Medulla oblongata (tissue), 1 donor: ENCODE measurements around the gene P2RY2.

Experiments
- DNase-seq: peaks from one replicate; pipeline ENCODE4 v3.0.0-alpha.2; 2015; ENCODE audit errors: extremely low spot score

P2RY2 gene

DNA sequence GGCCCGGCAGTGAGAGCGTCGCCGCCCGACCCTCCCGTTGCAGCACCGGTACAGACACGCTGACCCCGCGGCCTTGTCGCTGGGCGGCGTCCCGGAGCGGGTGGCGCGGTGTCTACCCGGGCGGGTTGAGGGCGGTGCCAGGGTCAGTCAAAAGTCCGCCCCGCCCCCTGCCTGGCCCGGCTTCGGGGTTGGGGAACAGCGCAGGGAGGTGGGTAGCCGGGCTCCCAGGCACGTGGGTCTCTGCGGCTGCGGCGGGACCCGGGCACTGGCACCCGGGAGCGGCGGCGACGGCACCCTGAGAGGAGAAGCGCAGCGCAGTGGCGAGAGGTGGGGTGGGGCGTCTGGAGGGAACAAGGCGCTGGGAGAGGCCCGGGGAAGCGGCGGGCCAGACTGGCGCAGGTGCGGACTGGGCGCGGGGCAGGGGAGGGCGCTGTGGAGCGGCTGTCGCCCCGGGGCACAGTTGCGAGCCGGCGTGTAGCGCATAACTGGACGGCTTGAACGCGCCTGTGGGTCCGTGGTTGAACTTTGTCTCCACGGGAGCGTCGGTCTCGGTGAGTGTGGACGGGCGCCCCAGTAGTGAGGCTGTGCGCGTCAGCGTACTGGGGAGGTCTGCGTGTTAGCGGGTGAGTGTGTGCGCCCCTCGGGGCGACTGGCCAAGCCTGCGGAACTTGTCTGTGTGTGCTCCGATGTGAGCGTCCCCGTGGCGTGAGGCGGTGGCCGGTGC lies at the start of gene P2RY2:
Gene P2RY2 (plus strand): TSS at position 176 of the 724 bp plus-strand sequence. CDS start 15,879 bp downstream, outside the sequence.
- peak; percentile 21 for DNase-seq

DNA sequence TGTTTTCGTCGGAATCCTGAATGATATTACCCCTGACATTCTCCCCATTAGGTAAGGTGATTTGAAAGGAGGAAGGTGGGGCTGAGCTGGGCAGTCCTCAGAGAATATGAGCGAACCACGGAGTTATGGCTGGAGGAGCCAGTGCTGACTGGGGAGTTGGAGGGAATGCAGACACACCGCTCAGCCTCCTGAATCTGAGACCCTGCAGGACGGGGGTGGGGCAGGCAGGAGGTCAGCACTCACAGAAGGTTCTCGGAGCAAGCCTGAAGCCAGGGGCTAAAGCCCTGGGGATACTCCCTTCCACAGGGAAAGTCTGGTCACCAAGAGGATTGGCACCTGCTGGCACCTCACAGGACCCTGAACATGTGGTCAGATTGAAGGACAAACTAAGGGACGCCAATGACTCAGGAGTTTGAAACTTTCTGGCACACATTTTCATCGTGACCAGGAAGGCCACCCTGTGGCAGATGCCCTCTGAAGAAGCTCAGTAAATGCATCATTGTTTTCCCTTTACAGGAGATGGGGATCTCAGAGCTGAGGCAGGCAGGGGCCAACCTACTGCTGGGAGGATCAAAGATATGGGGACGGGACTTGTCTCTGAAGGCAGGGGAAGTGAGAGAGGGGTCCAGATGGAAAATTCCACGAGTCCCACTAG lies 49.0 kb upstream of the P2RY2 start:
- no peak for DNase-seq

DNA sequence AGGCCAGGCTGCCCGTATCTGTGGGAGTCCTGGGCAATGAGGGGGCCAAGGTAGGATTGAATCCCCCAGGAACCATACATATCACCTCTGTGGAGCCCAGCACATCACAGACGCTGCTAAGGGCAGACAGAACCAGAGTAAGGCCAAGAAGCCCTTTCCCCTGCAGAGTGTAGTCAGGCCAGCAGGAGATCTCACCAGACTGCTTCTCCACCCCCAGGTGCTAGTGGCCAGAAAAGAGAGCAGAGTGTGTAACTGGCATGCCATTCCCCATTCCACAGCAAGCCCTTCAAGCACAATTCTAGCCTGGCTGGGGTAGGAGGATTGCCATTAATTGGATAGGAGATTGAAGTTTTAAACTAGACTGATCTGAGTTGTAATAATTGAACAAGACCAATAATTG lies 47.9 kb upstream of the P2RY2 start:
- DNase-seq, result no peak

DNA sequence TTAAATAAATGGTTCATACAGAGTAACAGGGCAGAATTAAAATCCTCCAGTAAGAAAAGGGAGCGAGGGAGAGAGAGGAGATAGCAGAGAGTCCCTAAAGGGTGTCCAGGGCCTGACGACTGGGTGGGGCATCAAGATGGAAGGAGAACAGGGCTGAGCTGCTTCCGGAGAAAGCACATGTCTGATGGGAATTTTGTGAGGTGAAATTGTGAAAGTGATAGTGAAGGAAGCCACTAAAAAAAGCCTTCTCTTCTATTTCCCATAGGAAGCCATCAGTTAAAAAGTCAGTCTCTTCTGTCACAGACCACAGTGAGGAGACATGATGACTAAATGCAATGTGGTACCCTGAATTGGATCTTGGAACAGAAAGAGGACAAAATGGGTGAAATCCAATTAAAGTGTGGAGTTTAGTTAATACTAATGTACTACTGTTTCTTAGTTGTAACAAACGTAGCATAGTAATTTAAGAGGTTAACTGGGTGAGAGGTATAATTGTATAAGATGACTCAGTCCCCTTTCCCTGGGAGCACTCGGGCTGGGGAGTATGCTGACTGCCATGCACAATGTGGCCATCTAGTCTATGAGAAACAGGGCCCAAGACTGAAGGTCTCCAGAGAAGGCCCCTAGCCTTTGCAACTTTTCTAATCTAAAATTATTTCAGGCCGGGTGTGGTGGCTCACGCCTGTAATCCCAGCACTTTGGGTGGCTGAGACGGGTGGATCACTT lies 46.5 kb upstream of the P2RY2 start:
- DNase-seq, result no peak

DNA sequence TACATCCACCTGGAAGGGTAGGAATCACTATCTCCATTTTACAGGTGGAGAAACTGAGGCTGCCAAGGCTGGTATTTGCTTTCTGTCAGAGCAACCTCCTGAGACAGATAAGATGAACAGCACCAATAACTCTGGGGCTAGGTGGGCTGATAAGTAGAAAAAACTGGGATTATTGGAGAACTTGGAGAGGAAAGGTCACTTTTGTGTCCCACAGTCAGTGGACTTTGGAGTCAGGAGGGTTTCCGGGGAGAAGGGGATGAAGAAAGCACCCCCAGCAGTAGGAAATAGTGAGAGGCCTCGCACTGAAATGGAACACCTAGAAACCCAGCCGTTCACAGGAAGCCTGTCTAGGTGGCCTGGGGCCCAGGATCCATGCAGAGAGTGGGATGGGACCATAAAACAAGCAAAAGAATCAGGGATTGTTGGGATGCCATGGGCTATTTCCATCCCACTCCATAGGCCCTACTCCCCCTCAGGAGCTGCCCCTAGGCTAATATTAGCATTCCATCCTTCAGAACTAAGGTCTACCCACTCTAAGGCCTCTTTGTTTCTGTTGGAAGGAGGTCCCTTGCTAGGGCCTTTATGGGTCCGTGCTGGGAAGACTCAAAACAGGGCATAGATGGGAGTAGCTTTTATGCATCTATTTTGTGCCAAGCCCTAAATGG lies 45.0 kb upstream of the P2RY2 start:
- DNase-seq, result no peak

DNA sequence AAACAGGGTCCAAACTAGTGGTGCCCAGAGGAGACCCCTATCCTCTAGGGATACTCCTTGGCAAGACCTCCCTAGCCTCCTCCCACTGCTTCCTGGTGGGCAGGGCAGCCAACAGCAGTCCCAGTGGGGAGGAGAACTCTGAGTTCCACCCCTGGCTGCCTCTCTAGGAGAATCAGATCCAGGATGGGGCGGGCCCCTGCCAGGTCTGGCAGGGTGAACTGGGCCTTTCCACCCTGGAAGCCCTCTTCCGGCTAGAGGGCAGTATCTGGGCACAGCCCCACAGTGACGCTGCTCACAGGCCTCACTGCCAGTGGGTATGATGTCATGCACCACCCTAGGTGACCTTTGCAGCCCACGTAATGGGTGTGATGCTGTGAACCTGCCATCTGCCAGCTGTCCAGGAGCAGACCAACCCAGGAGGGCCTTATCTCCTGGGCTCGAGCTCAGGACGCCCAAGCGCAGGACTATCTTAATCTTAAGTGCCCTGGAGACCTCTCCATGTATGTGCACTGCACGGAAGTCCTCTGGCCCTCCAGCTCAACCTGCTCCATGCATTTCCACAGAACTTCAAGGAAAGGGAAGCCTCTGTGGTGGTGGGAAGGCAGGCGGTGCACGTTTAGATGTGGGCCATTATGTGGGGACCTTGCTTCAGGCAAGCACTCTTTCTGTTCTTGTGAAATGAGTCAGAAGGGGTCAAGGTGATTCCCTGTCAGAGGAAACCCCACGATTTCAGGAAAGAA lies 44.2 kb upstream of the P2RY2 start:
- no peak for DNase-seq

DNA sequence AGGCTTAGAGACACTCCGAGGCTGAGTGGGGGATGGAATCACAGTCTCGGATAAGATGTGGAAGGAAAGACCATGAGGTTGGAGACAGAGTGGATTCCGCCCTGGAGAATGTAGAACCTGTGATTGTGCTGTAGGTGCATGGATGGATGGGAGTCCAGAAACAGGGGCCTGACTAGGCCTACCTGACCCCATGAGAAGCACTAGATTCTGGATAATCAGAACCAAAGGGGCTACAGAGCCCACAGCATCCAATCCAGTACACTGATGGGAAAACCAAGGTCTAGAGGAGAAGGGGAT lies 43.6 kb upstream of the P2RY2 start:
- no peak for DNase-seq

DNA sequence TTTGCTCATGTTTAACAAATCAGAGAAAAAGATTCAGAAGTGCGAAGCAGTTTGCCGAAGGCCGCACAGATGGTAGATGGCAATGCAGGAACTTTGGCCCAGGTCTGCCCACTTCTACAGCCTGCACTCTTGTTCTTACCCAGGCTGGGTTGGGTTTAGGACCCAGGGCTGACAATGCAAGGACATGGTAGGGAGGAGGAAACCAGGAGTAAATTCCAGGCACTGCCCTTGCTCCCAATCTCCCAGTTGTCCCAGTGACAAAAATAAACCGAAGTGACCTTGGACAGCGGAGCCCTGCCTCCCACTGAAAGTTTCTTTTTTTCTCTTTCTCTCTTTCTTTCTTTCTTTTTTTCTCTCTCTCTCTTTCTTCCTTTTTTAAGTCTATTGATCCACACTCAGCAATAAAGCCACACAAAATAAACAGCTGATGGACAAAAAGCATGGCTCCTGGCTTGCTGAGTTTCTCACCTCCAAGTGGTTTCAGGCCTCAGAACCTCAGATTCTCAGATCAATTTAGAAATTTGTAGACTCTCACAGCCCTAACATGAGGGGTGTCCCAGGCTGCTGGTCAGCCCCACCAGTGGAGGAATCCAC lies 42.4 kb upstream of the P2RY2 start:
- DNase-seq, result no peak

DNA sequence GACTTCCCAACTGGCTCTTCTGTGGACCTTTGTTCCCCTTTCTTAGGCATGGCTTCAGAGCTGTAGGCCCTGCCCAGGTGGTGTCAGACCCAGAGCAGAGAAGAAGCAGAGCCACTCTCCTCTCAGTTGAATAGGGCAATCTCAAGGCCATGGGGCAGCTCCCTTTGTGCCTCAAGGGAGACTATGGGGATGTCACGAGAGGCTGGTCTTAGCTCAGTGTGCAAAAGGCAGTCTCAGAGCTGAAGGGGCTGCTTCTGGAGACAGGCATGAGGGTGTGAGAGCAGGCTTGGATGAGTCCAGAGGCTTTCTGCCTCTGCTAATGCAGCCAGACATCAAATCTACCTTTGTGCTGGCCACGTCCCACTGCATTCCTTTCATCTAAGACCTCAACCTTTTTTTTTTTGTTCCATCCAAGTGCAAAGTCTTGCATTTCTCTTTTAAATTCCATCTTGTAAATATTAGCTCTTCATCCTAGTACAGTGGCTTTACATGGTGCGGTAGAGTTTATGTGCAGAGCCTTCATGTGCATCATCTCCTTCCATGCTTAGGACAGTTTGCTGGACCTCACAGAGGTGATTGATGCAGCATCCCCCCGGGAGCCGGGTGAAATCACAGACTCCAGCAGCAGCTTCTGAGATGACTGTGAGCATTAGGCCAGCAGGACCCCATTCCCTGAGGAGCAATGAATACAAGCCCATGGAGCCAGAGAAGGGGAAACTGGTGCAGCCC lies 41.8 kb upstream of the P2RY2 start:
- DNase-seq, result no peak

DNA sequence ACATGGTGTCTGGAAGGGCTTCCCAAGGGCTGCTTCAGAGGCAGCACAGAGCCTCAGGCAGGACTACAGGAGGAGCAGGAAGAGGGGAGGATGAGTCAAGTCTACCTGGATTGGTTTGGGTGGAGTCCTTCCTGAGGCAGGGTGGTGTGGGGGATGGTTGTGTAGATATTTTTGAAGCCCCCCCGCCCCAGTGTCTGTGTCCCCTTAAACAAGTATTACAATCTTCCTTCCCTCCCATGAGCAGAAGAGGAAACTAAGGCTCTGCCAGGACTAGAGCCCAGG lies 41.3 kb upstream of the P2RY2 start:
- no peak for DNase-seq

DNA sequence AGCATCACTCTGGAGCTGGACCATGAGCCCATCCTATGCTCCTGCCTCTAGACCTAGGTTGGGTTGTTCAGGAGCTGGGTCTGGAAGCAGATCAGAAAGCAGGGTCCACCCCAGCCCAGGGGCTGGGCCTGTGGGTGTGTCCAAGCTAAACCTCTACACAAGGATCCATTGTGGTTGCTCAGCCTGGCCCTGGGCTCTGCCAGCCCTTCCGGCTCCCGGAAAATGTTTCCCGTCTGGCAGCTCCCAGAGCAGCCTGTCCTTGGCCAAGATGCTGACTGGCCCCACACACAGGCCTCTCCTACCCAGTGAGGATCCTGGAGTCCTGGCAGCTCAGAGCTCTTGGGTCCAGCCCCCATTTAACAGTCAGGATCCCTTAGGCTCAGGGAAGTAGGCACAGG lies 40.7 kb upstream of the P2RY2 start:
- peak; percentile 28 for DNase-seq

DNA sequence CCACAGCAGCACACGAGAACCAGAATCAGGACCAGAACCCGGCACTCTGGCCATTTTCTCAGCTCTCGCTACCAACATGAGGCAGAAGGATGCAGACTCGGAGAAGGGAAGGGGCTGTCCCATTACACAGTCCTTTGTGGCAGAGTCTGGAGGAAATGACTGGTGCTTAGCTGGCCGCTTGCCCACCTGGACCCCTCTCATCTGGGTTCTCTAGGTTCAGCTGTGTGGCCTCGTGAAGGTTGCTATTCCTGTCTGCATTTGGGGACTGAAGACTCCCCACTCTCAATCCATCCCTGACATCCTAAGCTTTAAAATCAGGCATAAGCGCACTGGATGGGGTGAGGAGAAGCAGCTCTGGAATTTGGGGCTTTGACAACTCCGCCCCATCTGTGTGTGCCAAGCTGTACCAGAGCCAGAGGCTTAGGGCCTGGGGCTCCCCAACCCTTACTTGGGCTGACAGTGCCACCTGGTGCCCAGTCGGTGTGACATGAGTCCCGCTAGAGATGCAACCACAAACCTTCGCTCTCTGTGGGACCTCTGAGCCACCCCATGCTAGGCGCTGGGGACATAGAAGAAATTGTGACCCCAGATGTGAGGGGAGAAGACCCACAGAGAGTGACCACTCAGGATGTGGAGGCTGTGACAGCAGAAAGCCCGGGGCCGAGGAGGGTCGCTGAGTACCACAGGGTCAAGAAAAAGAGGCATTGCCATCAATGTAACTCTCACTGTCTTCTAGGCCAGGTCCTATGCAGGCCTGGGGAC lies 40.1 kb upstream of the P2RY2 start:
- peak; percentile 92 for DNase-seq

DNA sequence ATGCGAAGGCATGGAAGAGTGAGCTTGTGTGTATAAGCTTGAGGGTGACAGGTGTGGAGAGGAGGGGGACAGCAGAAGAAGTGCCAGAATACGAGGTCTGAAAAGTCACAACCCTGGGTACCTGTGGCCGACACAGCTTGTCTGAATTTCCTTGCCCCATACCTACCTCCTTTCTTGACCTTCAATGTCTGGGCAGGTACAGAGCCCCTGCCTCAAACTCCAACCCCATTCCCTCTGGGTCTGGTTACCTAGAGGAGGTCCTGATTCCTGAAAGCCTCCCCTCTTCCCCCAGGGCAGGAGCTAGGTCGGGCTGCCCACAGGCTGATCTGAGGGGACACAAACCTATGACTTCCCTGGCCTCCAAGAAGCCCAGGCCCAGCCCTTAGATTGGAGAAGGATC lies 39.4 kb upstream of the P2RY2 start:
- DNase-seq, result no peak

DNA sequence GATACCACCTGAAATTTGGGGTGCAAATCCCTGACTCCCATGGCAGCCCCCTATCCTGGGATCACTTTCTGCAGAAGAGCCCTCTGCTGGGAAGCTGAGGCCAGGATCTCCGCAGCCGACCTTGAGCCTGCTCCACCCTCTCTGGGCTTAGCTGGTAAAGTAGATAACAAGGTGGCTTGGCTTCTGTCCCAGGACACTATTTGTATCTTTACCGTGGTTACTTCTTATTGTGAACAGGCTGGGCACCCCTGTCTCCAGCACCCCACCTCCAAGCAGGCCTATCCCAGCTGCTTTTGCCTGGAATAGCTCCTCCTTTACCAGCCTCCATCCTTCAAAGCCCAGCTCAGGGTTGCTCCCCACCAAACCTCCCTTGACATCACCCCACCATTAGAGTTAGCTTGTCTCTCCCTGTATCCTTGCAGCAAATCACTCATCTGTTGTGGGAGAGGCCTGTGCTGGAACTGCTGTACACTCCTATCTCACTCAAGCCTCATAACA lies 35.2 kb upstream of the P2RY2 start:
- no peak for DNase-seq

DNA sequence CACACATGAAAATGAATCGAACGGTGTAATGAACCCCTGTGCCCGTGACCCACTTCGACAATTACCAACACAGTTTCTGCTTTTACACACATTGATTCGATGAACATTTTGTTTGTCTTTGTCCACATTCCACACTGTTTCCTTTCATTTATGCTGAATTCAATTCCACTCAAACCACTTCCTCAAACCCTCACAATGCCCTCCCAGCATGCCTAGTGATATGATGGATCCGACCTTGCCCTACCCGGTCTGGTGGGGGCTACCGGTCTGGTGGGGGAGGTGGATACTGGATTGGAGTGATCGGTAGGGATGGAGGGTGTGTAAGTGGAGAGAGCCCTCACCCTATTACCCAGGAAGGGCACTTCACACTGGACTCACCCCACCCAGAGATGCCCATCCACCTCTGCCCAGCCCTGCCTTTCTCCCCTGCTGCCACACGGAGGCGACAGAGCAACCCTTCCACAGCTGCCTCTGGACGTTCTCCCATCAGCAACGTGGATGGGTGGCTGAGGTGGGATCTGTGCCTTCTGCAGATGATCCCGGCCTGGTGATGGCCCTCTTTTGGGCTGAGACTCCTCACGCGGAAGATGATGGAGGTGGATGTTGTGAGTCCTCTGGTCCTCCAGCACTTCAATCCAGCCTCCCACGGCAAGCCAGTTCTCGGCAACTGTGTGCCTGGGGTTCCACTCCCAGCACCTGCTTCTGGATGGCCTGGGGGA lies 33.0 kb upstream of the P2RY2 start:
- DNase-seq, result peak; percentile 74

DNA sequence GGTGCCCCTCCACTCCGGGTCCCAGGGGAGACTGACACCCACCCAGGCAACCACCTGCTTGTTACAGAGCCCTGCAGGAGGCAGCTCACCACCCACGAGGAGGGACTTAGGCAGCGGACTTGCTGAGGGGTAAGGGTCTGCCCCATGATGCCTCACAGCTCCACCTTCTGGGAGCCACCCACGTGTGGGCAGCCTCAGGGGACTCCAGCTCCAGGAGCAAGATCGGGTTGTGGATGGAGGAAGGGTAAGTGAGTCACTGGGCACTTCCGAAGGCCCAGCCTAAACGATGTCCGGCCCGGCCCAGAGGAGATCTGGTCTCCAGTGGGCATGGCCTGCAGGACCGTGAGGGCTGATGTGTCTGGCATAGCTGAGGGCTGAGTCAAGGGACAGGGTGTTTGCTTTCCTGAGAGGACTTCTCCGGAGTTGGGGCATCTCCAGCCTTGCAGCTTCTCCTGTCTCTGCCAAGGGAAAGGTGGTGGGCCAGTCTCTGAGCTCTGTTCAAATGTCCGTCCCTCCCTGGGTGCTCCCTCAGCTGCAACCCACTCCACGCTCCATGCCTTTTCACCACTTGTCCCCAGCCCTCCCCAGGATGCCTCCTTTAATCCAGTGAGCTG lies 32.3 kb upstream of the P2RY2 start:
- DNase-seq, result no peak

DNA sequence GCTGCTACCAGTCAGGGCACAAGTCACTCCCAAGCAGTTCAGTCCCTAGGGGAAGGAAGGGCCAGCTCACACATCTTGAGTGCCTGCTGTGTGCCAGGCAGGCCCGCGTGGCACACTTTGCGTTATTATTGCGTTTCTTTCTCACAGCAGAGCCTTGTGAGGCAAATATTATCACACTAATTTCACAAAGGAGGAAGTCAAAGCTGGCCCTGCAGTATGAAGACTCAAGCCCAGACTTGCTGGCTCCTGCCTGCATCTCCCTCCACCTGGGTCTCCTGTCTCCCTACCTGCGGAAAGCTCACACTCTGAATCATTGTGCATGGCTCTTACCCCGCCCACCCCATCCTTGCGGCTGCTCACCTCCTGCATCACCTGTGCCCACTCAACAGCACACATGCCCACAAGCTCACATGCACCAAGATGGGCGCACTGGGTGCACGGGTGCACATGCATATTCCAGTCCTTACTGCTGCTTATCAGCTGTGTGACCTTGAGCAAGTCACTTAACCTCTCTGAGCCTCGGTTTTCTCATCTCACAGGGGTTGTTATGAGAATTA lies 31.7 kb upstream of the P2RY2 start:
- no peak for DNase-seq

DNA sequence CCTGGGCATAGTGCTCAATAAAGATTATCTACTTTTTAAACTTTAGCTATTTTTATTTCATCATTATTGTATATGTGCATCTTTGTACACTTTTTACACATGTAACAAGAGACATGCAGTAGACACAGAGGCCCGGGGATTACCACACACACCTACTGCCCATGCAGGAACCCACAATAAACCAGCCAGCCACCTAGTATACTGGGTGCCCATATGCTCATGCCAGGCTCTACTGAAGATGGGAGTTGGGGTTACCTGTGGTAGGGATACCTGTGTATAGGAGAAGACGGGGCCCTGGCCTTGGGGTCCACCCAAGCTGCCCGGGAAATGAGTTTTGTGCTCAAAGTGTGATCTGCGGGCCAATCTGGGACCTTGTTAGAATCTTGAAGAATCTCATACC lies 31.2 kb upstream of the P2RY2 start:
- DNase-seq, result no peak

DNA sequence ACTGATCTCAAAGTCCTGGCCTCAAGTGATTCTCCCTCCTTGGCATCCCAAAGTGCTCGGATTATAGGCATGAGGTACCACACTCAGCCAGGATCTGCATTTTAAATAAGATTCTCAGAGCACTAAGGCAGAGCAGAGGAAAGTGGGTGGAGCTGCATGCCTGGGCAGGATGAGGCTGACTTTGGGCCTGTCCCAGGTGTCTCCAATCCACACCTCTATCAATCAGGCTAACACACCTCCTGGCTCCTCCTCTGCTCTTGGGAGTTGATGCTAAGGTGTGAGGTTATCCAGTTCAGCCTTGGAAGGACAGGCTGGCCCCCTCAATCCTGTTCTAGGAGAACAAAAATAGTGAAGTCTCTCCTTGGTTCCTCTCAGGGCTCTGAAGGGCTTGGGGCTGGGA lies 30.2 kb upstream of the P2RY2 start:
- no peak for DNase-seq
